ENCODE results near the gene ZDHHC12. TPM values are rescaled to one million over a fixed set of nuclear protein-coding genes. Genes with fewer than 3 reads are reported as not detected.
A peak's percentile ranks its signal among the peaks of the same experiment; 100 is the strongest.

Gene ZDHHC12
- total and polyA plus RNA-seq, 2 of the 8 experiments (the other 6 are each of a cell fraction or from before 2014, with no cell fraction given): 35.0 to 93.8 TPM

GRCh38 chr9:128688501-128689292 is 35.2 kb downstream of the ZDHHC12 start, which contains the start of gene SET (continued):
- TF ChIP-seq SRF (IDR thresholded peaks at IDR 0.05; ENCODE audit: low read depth, low read length) (no peak), CBX8 (IDR thresholded peaks at IDR 0.05; ENCODE audit: borderline replicate concordance, low read depth, low read length) (no peak), CEBPB (IDR thresholded peaks at IDR 0.05; ENCODE audit: low read depth, low read length) (no peak), SIRT6 (IDR thresholded peaks at IDR 0.05; ENCODE audit: low read length) (no peak), CTCF (IDR thresholded peaks at IDR 0.05; ENCODE audit: control extremely low read depth in 1 of 3, insufficient read depth in 1 of 3, low read depth in 1 of 3, low read length in 3 of 3) (no peak; a peak in 1 of 4 replicates), FOSL1 (IDR thresholded peaks at IDR 0.05; ENCODE audit: insufficient read depth, low read depth, low read length) (0 out of 2 replicates have a peak, but pooled peaks have one; percentile 24), MAX (IDR thresholded peaks at IDR 0.05) (peak; percentile 63), BACH1 (IDR thresholded peaks at IDR 0.05; ENCODE audit: low read length) (no peak), KDM4A (IDR thresholded peaks at IDR 0.05; ENCODE audit: low read depth, low read length, severe bottlenecking) (peak; percentile 22), SUZ12 (IDR thresholded peaks at IDR 0.05; ENCODE audit: low read length) (no peak), JUND (IDR thresholded peaks at IDR 0.05; ENCODE audit: low read length) (peak; percentile 2; the same call in 1 of the 2 replicates), RFX5 (IDR thresholded peaks at IDR 0.05; ENCODE audit: borderline replicate concordance, low read depth, low read length) (no peak), NANOG (IDR thresholded peaks at IDR 0.05; ENCODE audit: insufficient read depth, low read depth, low read length, poor library complexity, severe bottlenecking) (no peak), CHD1 (IDR thresholded peaks at IDR 0.05; ENCODE audit: low read depth, low read length) (no peak), POLR2A (IDR thresholded peaks at IDR 0.05; ENCODE audit: control extremely low read depth in 1 of 2, low read depth in 2 of 2, low read length in 2 of 2) (peak; percentile 84 to 91), NRF1 (IDR thresholded peaks at IDR 0.05; ENCODE audit: low read depth, low read length) (peak; percentile 41), ATF2 (IDR thresholded peaks at IDR 0.05; ENCODE audit: low read length) (no peak), PHF8 (conservative IDR thresholded peaks at IDR 0.05; ENCODE audit: low read depth, low read length) (peak; percentile 1; the same call in 1 of the 2 replicates), E2F6 (IDR thresholded peaks at IDR 0.05) (peak; percentile 49; the same call in 1 of the 2 replicates)

Data from H1 (cell line).